PC-3 (cell line): ENCODE measurements around the gene DPF3.

Experiments
- EZH2 ChIP-seq: fragments of 300-600 bp; sonication (generic); IDR thresholded peaks from one replicate; pipeline ENCODE4 v1.6.1; 2017; ENCODE audit warnings: antibody characterized with exemption, mild to moderate bottlenecking, low read length; ENCODE audit not compliant: unreplicated experiment
- EZH2phosphoT487 ChIP-seq: fragments of 300-600 bp; sonication (generic); IDR thresholded peaks from 2 replicates; pipeline ENCODE4 v1.6.1; 2018; ENCODE audit warnings: mild to moderate bottlenecking, antibody characterized with exemption, low read length, borderline replicate concordance
- TF ChIP-seq, protein P1 (sequence below): fragments of 300-600 bp; sonication (generic); conservative IDR thresholded peaks from 2 replicates; pipeline ENCODE4 v1.5.1; 2017; ENCODE audit warnings: antibody characterized with exemption, low read depth, mild to moderate bottlenecking, low read length

DNA sequence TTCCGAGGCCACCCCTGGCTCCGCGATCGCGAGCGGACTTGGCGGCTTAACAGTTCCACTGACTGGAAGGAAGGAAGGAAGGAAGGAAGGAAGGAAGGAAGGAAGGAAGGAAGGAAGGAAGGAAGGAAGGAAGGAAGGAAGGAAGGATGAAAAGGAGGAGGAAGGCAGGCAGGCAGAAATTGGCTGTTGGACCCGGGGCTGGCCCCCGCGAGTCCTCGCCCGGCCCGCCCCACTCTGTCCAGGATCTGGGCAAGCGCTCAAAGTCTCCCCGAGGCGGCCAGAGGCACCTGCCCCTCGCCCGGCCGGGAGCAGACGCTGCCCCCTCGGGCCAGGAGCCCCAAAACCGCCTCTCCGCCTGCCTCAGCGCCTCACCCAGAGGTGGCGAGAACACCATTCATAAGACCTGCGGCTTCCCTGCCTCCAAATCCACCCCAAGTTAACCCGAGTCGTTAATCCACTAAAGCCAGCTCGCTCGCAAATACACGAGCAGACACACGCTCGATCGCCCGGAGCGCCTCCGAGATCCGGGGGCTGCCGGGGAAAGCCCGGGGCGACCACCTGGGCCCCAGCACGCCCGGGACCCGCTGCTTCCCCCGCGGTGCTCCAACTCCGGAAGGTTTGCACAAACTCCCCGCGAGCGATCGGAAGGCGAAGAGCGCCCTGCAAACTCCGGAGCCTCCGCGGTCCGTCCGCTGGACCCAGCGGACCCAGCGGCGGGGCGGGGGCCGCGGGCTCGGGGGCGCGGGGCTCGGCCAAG is 844 bp downstream of the DPF3 start:
- TF ChIP-seq, protein P1, sequence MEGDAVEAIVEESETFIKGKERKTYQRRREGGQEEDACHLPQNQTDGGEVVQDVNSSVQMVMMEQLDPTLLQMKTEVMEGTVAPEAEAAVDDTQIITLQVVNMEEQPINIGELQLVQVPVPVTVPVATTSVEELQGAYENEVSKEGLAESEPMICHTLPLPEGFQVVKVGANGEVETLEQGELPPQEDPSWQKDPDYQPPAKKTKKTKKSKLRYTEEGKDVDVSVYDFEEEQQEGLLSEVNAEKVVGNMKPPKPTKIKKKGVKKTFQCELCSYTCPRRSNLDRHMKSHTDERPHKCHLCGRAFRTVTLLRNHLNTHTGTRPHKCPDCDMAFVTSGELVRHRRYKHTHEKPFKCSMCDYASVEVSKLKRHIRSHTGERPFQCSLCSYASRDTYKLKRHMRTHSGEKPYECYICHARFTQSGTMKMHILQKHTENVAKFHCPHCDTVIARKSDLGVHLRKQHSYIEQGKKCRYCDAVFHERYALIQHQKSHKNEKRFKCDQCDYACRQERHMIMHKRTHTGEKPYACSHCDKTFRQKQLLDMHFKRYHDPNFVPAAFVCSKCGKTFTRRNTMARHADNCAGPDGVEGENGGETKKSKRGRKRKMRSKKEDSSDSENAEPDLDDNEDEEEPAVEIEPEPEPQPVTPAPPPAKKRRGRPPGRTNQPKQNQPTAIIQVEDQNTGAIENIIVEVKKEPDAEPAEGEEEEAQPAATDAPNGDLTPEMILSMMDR, result no peak
- TF ChIP-seq EZH2 (no peak), EZH2phosphoT487 (no peak)
